Activated naive CD4-positive, alpha-beta T cell treated with Interleukin-2 at 50 U/mL for 16 hours (primary cell): ENCODE measurements around the gene TLCD1.
A peak's percentile ranks its signal among the peaks of the same experiment; 100 is the strongest.
"Not testable (repeated sequence)": the region's sequence is repeated elsewhere in the genome, so short reads cannot be mapped to it uniquely, and the experiment has no call there.

Source experiments
- DNase-seq: peaks from one replicate; pipeline ENCODE4 v3.0.0-alpha.2; 2020

Gene TLCD1

GRCh38 chr17:28726627-28727491 is 826 bp upstream of the TLCD1 start:
- DNase-seq, result peak; percentile 94

GRCh38 chr17:28725660-28726225 is 290 bp downstream of the TLCD1 start:
- peak; percentile 62 for DNase-seq

GRCh38 chr17:28725166-28725659 is 820 bp downstream of the TLCD1 start:
- no peak for DNase-seq

GRCh38 chr17:28724500-28725165 is 1.4 kb downstream of the TLCD1 start:
- no peak for DNase-seq

GRCh38 chr17:28723836-28724499 is 2.1 kb downstream of the TLCD1 start:
- not testable (repeated sequence) for DNase-seq

DNA sequence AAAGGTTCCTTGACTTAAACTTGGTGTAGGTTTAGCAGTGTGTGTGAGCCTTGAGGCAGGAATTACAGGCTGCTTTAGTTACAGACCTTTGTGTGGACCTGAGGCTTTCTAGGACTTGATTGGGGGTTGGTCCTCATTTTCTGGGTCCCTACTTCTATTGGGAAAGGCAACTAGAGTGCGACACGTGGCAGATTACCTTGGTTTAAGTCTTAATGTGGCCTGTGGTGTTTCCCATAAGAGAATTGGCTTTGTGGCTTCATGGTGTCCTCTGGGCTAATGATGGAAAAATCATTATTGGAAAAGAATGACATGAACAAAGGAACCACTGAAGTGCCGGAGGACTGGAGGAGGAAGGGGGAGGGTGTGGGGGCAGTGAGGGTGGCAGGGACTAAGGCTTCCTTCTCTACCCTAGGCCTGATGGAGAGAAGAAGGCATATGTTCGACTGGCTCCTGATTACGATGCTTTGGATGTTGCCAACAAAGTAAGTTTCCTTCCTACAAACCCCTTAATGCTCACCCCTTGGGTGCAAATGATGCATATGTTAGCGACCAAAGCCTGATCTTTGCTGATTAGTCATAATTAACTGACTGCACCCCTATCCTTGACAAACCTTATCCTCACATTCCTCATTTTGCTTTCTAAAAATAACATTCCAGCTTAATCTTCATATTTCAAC is 2.7 kb downstream of the TLCD1 start:
- DNase-seq, result no peak

DNA sequence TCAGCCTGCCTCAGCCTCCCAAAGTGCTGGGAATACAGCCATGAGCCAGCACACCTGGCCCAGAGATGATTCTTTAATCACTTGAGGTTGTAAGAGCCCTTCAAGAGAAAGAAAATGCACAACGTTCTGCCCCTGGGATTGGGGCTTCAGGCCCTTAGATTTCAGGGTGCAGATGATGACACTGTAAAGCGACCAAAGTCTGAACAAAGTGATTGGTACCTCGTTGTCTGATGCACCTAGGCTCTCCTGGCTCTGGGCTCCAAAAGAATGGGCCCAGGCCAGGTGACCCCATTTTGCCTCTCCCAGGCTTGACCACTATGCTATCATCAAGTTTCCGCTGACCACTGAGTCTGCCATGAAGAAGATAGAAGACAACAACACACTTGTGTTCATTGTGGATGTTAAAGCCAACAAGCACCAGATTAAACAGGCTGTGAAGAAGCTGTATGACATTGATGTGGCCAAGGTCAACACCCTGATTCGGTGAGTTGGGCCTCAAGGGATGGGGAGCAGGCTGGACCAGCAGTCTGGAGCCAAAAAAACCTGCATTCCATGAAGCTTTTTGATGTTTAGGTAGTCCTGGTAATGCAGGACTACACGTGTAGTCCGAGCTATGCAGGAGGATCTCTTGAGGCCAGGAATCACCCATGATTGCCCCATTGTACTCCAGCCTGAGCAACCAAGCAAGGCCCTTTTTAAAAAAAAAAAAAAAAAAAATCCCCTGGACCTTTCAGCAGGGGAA is 3.4 kb downstream of the TLCD1 start:
- DNase-seq, result no peak

DNA sequence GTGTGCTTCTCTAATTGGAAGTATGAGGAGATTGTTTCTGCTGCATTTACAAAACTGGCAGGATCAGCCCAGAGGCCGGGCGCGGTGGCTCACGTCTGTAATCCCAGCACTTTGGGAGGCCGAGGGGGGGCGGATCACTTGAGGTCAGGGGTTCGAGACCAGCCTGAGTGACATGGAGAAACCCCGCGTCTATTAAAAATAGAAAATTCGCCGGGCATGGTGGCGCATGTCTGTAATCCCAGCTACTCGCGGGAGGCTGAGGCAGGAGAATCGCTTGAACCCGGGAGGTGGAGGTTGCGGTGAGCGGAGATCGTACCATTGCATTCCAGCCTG is 5.1 kb downstream of the TLCD1 start:
- not testable (repeated sequence) for DNase-seq

GRCh38 chr17:28720247-28720996 is 5.6 kb downstream of the TLCD1 start:
- DNase-seq, result peak; percentile 50

DNA sequence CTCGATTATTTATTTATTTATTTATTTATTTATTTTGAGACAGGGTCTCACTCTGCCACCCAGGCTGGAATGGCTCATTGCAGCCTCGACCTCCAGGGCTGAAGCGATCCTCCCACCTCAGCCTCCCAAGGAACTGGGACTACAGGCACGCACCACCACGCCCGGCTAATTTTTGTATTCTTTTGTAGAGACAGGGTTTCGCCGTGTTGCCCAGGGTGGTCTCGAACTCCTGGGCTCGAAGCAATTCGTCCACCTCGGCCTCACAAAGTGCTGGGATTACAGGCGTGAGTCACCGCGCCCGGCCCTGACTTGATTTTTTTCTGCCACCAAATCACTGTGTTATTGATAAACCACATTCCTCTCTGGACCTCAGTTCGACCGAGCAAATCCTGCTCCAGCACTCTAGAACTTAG is 7.0 kb downstream of the TLCD1 start:
- DNase-seq, result no peak

- DNase-seq, result no peak
These were observed 7.6 kb downstream of the TLCD1 start for GRCh38 chr17:28718333-28719020.

DNA sequence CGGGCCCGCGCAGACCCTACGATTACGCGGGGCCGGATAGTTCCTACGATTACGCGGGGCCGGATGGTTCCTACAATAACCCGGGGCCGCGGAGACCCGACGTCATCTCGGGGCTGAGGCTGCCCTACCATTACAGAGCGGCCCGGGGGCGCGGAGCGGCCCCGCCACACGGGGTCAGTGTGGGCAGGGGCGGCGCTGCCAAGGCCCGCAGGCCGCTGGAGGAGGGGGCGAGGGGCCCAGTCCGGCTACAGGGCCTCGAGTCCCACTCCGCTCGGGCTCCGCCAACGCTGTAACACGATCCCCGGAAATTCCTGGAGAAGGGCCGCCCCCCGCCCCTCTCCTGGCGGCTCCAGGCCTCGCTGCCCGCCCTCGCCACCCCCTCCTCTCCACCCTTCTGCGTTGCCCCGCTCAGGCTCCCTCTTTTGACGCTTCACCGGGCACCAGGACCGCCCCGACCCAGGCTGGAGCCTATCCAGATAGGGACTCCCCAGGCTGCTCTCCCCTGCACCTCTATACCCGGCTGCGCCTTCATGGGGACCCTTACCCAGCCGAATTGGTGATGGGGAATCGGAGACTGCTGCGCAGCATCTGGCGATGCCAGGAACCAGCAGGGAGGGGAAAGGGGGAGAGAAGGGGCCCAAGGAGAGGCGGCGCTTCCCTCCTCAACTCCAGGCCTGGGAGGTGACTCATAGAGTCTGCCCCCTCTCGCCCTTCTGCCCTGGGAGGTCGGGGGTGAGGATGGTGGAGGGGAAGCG is 8.3 kb downstream of the TLCD1 start, which contains the start of gene RAB34:
Gene RAB34, minus strand, starts transcription at position 291 of the 755 bp plus-strand sequence. CDS start 602 bp downstream, outside the sequence.
- DNase-seq, result no peak

DNA sequence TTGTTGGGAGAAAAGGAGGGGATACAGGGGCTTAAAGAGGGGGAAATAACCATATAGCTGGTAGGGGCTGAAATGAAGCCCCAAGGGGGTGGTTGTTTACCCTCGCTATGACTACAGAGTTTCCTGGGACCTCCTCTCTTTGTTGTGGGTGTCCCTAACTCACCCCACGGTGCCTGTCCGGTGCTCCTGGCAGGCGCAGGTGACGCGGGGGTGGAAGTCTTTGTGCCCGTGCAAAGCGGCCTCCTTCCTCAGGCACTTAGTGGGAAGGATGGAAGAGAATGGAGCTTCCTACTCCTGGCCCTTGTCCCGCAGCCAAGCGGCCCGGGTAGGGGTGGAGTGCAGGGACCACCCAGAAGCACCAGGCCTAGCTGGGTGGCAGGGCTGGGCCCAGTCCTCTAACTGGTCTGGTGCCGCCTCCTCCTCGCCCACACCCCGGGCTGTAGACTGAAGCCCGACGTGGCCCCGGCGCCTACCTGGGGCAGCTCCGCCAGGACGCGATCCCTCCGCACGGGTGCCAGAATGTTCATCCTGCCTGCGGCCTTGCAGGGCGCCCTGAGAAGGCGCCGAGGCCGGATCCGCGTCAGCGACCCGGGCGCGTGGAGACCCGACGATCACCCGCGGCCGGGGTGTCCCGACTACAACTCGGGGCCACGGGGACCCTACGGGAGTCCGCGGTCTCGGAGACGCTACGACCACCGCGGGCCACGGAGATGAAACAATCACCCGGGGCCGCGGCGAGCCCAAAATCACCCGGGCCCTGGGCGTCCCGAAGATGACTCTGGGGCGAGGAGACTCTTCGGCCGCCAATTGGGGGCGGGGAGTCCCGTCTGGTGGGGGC is 9.1 kb downstream of the TLCD1 start:
- DNase-seq, result no peak

- no peak for DNase-seq
These were observed 10.8 kb downstream of the TLCD1 start for GRCh38 chr17:28715217-28715616.

DNA sequence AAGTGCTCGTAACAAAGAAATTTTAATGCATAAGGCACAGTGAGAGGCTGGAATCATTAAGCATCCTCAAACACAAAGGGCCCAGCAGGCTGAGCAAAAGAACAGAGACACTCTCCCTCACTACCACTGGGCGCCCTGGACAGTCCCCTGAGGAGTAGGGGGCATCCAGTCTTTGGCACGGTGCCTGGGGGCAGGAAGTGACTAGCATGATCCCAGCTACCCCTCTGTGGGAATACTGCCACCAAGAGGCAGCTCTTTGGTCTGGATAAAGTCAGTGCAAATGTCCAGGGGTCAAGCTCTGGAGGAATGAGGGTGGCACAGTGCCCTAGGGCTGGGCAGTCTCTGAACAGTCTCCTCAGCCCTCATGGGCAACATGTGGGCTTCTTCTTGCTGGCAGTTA is 11.8 kb downstream of the TLCD1 start:
- no peak for DNase-seq

GRCh38 chr17:28712705-28713415 is 13.2 kb downstream of the TLCD1 start:
- no peak for DNase-seq

DNA sequence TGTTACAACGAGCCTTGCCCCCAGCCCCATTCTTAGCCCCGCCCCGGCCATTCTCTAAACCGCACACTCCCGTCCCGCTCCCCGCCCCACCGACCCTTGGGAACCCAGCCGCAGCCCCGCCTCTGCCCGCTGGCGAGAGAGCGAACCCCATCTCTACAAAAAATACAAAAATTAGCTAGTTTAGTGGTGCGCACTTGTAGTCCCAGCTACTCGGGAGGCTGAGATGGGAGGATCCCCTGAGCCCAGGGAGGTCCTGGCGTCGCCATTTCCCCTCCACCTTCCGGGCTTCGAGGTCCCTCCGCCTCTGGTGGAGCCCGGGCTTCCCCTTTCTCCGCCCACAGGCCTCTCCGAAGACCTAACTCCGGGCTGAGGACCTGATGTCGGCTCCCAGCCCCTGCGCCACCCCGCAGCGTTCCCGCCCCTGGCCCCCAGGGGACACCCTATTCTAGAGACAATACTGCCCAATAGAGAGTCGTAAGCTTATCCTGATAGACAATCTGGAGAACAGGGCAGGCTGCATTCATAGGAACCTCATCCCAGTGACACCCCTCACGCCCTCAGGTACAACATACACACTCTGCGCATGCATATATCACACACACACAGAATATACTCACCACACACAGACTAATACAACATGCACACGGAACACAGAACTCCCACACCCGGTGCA is 13.9 kb downstream of the TLCD1 start:
- DNase-seq, result peak; percentile 73

GRCh38 chr17:28711723-28712031 is 14.4 kb downstream of the TLCD1 start, which contains the start of gene PROCA1:
TSS of gene PROCA1 (minus strand) at chr17:28711888. CDS start at chr17:28711660, 228 bp downstream.
- DNase-seq, result no peak
